ENCODE results near the gene TH. TPM values are rescaled to one million over a fixed set of nuclear protein-coding genes. Genes with fewer than 3 reads are reported as not detected.

Gene TH
- total and polyA plus RNA-seq, 2 of the 4 experiments (the other 2 are of a cell fraction), result 0.10 TPM; not detected in 1

- CTCF ChIA-PET, result interaction anchor here (0.6 to 0.7 kb wide), 2 partner anchors 9 to 84 kb away, joined by 3 to 4 read pairs; no protein-coding TSS in a partner anchor
- Histone ChIP-seq H2BK120ac (ENCODE audit: low read depth, low read length) (no peak overlapping the region), H3K4me3 (ENCODE audit: insufficient read depth, low read depth, low read length) (no peak overlapping the region), H3K9me3 (ENCODE audit: control insufficient read depth, insufficient read depth, low read length) (no peaks in the 10 kb centered on the region), H3K27ac (ENCODE audit: insufficient read depth, low read length) (no peak overlapping the region), H3K4me2 (ENCODE audit: low read depth, low read length) (no peak overlapping the region), H4K5ac (ENCODE audit: low read depth, low read length) (no peak overlapping the region), H3K4ac (ENCODE audit: low read depth, low read length) (no peak overlapping the region), H3K9ac (ENCODE audit: low read depth, low read length) (no peak overlapping the region), H3K27me3 (ENCODE audit: control insufficient read depth, insufficient read depth, low read length) (peaks cover 26% of the 10 kb centered on the region), H2AK9ac (replicated peaks; ENCODE audit: low read depth, low read length, poor library complexity) (no peak overlapping the region), H3K9me1 (ENCODE audit: insufficient read depth, low read length) (no peaks in the 10 kb centered on the region), H2BK15ac (ENCODE audit: low read depth, low read length) (no peak overlapping the region), H4K8ac (ENCODE audit: low read depth in 2 of 2, low read length in 2 of 2) (no peak overlapping the region), H4K20me1 (ENCODE audit: insufficient read depth, low read length) (no peaks in the 10 kb centered on the region), H3K23ac (ENCODE audit: low read depth, low read length) (no peak overlapping the region), H2AK5ac (ENCODE audit: low read depth, low read length) (no peak overlapping the region), H2BK5ac (ENCODE audit: low read depth, low read length, poor library complexity, severe bottlenecking) (no peak overlapping the region), H3K56ac (ENCODE audit: extremely low read depth, insufficient read depth, low read length) (no peak overlapping the region), H4K91ac (ENCODE audit: insufficient read depth, low read depth, low read length) (no peak overlapping the region), H2BK20ac (ENCODE audit: low read depth, low read length) (no peak overlapping the region), H3K14ac (replicated peaks; ENCODE audit: low read depth, low read length) (no peak overlapping the region), H3K4me1 (ENCODE audit: control insufficient read depth, insufficient read depth, low read length) (no peaks in the 10 kb centered on the region), H3K36me3 (ENCODE audit: control insufficient read depth, insufficient read depth, low read length) (no peaks in the 10 kb centered on the region), H2AFZ (replicated peaks; ENCODE audit: low read length, poor library complexity) (peak overlapping the region; percentile 58), H3K79me1 (ENCODE audit: low read depth in 1 of 2, low read length in 2 of 2) (no peaks in the 10 kb centered on the region), H3K18ac (ENCODE audit: low read depth, low read length) (no peak overlapping the region)
- dilution Hi-C loops (cut with HindIII; ENCODE audit: low sequenced_read_pairs, unreplicated experiment) (no loop called here), intact Hi-C loops (cut with micrococcal nuclease) (loop anchor here (10.0 kb wide), 1 partner anchor 700 kb away; no protein-coding TSS in a partner anchor), in situ Hi-C loops (cut with MboI; ENCODE audit: low sequenced_read_pairs) (loop anchor here (25.0 kb wide), 1 partner anchor 692 kb away; the partner anchor contains the start of gene CDKN1C)
- TF ChIP-seq RAD21 (IDR thresholded peaks at IDR 0.05; ENCODE audit: low read length) (0 out of 2 replicates have a peak, but pooled peaks have one; percentile 34), ELK1 (IDR thresholded peaks at IDR 0.05; ENCODE audit: borderline replicate concordance, low read depth, low read length) (no peak), CTCF (conservative IDR thresholded peaks at IDR 0.05; ENCODE audit: low read depth, low read length) (peak; percentile 62)
- POLR2A ChIA-PET (ENCODE audit: unreplicated experiment), result no interaction called here
- WGBS, 2 experiments (ENCODE audit: extremely low coverage in 2 of 2, insufficient read length in 1 of 2), result 18% methylated on average over 6 of the region's 24 CpGs; no CpG with 5 or more reads in 1 of the 2 experiments
- no TSS peak for BruUV-seq (replicated peaks)
- ATAC-seq (ENCODE audit: low read depth) (peak; percentile 79), DNase-seq (peak; percentile 6)
Observed at GRCh38 chr11:2194877-2195755, 23.5 kb upstream of the TH start.
